Endometrial microvascular endothelial cells (primary cell): Measurements from ENCODE around the gene C10orf95. TPM values are rescaled to one million over a fixed set of nuclear protein-coding genes. Genes with fewer than 3 reads are reported as not detected.

Experiments
- in situ Hi-C: cut with HindIII; loops from 2 replicates; pipeline ENCODE4 v1.10.0; 2017; ENCODE audit warnings: low sequenced_read_pairs, low pct_unique_long_range_greater_than_20kb; ENCODE audit errors: inconsistent ontology term
- total RNA-seq: library from RNA; depleted of rRNA; stranded (reverse); fragments of >200 nt; gene quantifications from one replicate; pipeline ENCODE4 v1.2.3, GENCODE V29; 2015; ENCODE audit errors: inconsistent ontology term

C10orf95 gene
- total RNA-seq, 1 donor from 2014 or later = not detected

DNA sequence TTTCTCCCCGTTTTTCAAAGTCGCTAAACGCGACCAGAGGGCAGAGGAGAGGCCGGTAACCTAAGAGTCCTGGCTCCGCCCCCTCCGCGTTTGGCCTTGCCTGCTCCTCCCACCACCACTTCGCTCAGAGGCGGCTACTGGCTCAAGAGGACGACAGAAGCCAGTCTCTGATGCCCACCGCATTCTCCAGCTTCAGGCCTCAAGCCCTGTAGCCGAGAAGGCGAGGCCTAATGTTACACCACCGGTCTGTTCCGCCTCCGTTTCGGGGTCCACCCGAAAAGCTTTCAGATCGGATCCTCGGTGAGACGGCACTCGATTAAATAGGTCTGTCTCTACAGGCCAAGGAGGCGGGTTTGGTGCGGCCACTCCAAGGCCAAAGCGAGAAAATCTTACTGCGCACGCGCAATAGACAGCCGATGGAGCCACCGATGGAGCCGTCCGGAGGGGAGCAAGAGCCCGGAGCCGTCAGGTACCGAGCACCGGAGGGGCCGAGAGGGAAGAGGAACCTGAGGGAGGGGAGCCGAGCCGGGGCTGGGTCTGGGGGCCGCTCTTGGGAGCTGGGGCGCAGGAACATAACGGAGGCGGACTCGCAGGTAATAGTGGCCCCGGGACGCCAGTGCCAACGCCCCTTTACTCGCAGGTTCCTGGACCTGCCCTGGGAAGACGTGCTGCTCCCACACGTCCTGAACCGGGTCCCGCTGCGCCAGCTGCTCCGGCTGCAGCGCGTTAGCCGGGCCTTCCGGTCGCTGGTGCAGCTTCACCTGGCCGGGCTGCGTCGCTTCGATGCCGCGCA lies 30.4 kb downstream of the C10orf95 start, which contains the start of gene FBXL15:
FBXL15 (plus strand) TSS at position 123 of the 793 bp plus-strand sequence; CDS start at position 417, 294 bp downstream.
- in situ Hi-C loops = no loop called here

DNA sequence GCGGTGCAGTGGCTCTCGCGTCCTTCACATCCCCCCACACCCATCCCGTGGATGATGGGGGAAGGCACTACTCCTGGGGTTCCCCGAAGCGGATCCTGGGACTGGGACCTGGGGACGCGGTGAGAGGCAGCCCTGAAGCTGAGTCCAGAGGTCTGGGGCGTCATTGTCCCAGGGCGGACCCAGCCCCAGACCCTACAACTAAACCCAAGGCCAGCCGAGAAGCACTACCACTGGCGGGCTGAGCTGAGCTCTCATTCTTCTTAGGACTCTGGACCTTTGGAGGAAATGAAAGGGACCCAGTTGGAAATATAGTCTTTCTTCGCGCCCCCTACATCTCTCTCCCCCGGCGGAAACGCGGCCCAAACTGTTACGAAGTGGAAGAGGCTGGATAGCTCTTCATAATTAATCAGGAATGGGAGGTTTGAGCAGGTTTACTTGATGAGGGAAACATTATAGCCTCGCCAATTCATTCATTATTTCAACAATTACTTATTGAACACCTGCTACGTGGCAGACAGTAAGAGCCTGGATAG lies 31.1 kb downstream of the C10orf95 start:
- in situ Hi-C loops = no loop called here

DNA sequence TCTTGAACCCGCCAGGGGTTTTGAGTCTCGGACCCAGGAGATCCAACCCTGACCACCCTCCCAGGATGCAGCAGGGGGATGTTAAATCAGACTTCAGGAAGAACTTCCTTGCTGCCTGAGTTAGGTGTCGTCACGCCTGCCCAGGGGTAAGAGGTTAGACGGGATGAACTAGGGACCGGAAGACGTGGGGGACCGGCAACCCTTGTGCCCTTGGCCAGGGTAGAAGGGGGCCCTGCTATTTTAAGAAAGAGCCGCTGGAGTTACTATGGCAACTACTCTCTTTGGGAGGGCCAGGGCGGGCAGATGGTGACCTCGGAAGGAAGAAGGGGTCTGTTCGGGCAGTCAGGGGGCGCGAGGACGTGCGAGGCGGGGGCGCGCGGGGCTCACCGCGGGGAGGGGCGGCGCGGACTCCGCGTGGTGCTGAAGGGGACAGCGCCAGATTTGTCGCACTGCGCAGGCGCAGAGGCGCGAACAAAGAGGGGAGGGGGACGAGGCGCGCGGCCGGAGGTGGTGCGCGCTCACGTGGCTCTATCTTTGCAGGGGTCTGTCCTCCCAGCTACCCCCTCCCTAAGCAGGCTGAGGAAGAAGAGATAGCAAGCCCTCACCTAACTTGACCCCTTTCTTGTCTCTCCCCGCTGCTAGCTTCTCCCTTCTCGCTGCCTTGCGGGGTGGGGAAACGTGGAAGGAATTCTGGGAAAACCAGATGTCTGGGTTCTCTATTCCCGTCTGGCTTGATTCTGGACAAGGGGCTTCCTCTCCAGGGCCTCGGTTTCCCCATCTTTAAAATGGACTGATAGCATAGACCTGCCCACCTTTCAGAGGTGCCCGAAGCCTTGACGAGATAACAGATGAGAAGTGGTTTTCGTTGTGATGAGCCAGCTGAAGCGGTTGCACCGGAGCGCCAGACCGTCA lies 31.8 kb downstream of the C10orf95 start:
- in situ Hi-C loops = no loop called here

DNA sequence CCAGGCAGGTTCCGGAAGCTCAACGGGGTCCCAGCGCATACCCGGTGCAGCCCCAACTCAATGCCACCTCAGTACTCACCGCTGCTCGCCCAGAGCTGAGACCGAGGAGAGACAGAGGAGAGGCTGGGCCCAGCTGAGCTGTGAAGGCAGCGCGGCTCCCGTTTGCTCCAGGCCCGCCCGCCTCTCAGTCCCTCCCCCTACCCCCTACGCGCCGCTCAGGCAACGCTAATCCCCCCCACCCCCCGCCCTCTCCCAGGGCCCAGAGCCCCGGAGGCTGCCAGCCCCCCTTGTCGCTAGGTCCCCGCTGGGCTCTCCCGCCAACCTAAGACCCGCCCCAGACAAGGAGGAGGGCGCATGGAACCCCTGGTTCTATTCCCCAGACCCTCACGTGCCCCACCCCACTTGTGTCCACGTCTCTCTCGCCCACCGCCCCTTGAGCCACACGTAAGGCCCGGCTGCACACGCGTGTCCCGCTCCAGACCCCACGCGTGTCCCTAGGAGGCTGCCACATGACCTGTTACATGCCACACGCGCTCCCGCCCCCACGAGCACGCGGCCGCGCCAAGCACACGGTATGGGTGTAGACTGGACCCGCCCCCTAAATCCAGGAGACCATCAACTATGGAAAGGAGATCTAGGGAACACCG lies 32.6 kb downstream of the C10orf95 start, which contains the start of gene PSD:
PSD (minus strand) TSS at position 164 of the 647 bp plus-strand sequence. CDS start 1,747 bp downstream, outside the sequence.
- in situ Hi-C loops = no loop called here

GRCh38 chr10:102416695-102417094 lies 34.6 kb downstream of the C10orf95 start:
- in situ Hi-C loops = no loop called here

DNA sequence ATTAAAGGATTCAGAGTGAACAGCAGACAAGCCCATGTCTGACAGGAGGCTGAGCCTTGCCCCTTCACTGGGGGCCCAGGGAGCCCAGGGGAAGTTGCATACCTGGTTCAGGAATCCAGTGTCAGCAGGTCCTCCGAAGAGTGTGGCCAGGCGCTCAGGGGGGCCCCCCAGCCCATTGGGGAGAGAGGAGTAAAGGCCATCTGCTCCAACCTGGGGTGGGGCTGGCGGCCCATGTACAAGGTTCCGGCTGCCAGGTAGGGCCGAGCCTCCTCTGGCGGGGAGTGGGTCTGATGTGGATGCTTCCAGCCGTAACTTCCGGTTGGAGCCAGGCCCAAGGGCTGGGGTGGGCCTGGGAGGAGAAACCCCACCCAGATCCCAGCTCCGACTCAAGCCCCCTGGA lies 35.1 kb downstream of the C10orf95 start:
- in situ Hi-C loops = no loop called here

DNA sequence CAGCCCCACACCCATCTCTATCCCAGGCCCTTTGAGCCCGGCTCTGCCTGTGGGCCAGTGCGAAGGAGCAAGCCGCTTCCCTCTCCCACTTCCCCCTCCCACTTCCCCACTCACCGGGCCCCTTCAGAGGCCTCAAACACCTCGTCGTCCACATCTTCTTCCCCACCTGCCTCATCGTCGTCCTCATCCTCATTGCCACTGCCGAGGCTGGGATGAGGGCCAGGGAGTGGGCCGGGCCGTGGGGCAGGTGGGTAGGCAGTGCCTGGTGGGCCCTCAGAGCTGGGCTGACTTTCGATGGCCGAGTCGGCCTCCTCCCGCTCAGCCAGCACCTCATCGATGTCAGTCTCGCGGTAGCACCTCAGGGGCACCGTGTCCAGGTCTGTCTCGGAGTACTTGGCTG lies 36.6 kb downstream of the C10orf95 start:
- in situ Hi-C loops = no loop called here

GRCh38 chr10:102413806-102414561 lies 37.4 kb downstream of the C10orf95 start:
- in situ Hi-C loops = no loop called here

DNA sequence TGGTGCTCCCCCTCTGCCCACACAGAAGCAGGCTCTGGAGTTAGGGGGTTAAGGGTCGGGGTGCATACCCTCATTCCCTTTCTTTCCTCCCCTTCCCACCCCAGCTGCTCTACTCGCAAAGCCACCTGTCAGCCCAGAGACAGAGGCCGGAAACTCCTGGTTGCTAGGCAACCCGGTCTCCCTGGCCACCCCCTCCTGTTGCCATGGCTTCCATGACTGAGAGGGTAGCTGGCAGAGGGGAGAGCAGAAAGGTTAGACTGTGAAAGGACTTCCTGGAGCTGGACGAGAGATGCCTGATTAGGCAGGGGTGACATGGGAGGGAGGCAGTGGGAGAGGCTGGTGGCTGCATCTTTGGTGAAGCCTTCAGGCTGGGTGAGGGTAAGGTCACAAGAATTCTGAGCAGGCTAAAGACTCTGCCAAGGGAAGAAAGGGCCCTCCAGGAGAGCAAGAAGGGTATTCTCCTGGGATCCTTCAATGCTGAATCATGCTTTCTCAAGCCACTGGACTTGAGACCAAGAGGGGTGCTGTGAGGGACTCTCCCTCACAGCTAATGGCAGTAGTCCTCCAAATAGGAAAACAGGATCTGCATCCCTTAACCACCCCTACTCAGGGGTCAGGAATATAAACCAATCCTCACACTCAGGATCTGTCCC lies 38.2 kb downstream of the C10orf95 start:
- in situ Hi-C loops = no loop called here

DNA sequence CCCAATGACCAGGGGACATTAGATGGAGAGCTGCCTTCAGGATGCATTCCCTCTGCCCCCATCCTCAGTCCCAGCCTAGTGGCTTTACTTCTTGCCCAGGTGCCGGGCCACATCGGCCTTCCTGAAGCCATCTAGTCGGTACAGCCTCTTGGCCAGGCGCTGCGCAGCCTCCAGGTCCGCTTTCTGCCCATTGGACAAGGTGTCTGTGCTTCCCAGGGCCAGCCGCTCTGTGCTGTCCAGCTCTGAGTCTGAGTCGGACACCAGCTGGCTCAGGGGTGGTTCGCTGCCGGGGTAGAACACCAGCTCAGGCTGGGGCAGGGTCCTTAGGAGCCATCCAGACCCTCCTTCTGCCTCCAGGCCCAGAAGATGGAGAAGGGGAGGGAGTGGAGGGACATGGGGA lies 39.0 kb downstream of the C10orf95 start:
- in situ Hi-C loops = no loop called here

- in situ Hi-C loops = no loop called here
These were observed 39.7 kb downstream of the C10orf95 start for GRCh38 chr10:102411341-102412255.

GRCh38 chr10:102410429-102411073 lies 40.8 kb downstream of the C10orf95 start:
- in situ Hi-C loops = no loop called here

DNA sequence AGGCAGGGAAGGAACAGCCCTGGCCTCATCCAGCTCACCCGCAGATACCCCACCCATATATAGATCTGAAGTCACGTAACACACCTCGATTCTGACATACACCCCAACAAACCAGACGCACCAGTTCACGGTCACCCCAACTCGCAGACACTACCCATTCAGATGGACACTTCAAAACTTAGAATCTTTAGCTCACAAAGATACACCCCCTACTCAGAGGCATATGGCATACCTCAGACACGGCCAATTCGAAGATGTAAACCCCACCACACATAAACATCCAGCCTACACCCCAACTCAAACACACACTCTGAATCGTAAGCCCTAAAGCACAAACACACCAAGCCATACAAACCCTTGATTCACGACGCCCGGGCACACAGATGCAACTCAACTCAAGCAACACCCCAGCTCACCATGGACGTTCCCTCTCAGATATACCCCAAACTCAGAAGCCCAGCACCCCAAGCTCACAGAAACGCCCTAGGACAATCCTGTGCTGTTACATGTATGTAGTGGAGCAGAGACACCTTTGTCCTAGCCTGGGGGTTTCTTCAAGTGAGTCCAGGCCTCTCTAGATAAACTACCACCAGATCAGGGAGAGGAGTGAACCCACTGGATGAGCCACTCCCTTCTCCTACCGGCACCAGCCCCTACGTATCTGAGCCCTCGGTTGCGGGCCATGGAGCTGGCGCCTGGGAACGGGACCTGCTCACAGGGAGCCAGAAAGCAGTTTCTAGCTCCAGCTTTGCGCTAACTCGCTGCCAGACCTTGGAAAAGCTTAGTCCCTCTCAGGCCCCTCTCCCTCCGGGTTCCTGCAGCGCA lies 41.5 kb downstream of the C10orf95 start:
- in situ Hi-C loops = no loop called here

DNA sequence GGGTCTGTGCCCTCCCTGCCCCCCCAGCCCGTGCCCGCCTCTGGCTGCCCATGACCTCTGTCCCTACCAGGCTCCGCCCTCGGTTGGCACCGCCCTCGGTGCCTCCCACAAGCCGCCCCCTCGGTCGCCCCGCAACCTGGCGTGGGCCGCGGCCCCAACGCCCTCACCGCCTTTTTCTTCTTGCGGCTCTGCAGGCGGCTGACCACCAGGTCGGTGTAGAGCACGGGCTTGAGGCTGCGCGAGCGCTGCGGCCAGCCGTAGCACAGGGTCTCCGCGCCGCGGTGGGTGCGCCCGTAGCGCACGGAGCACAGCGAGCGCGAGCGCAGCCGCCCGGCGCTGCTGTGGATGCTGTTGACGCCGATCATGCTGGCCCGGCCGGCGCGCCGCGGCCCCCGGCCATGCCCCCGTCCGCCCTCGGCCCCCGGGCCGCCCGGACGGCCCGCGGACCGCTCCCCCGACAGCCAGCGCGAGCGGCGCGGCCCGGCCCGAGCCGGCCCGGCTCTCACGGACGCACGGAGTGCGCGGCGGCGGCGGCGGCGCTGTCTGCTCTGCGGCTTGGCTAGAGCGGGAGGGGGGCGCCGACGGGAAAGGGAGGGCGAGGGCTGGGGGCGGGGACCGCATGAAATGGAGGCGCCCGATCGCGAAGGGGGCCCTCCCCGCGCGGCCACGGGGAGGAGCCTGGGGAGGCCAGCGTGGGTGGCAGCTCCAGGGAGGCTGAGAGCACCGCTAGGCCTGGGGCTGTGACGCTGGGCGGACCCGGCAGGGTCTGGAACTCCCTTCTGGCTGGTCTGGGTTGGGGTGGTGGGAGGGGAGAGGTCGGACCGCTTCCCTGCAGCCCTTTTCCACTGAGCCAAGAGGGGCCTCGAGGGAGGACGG lies 42.4 kb downstream of the C10orf95 start:
- in situ Hi-C loops = no loop called here
